Neuron (in vitro differentiated cells): ENCODE data around the gene TUFT1.

Source experiments
- H2AFZ ChIP-seq: one replicate; pipeline ENCODE4 v1.6.1; 2013; ENCODE audit warnings: low read depth, mild to moderate bottlenecking, inconsistent platforms, low read length, moderate library complexity
- H3K27me3 ChIP-seq: one replicate; pipeline ENCODE4 v1.6.1; 2013; ENCODE audit warnings: low read length; ENCODE audit not compliant: insufficient read depth
- H3K36me3 ChIP-seq: one replicate; pipeline ENCODE4 v1.6.1; 2013; ENCODE audit warnings: low read length; ENCODE audit not compliant: insufficient read depth
- H3K4me1 ChIP-seq: one replicate; pipeline ENCODE4 v1.6.1; 2013; ENCODE audit warnings: low read length; ENCODE audit not compliant: insufficient read depth
- H3K4me3 ChIP-seq: 2 replicates; pipeline ENCODE4 v1.5.1; 2013; ENCODE audit warnings: mild to moderate bottlenecking, low read length, moderate library complexity
- H3K9me3 ChIP-seq: one replicate; pipeline ENCODE4 v1.6.1; 2013; ENCODE audit warnings: low read length

Gene TUFT1, protein sequence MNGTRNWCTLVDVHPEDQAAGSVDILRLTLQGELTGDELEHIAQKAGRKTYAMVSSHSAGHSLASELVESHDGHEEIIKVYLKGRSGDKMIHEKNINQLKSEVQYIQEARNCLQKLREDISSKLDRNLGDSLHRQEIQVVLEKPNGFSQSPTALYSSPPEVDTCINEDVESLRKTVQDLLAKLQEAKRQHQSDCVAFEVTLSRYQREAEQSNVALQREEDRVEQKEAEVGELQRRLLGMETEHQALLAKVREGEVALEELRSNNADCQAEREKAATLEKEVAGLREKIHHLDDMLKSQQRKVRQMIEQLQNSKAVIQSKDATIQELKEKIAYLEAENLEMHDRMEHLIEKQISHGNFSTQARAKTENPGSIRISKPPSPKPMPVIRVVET

DNA sequence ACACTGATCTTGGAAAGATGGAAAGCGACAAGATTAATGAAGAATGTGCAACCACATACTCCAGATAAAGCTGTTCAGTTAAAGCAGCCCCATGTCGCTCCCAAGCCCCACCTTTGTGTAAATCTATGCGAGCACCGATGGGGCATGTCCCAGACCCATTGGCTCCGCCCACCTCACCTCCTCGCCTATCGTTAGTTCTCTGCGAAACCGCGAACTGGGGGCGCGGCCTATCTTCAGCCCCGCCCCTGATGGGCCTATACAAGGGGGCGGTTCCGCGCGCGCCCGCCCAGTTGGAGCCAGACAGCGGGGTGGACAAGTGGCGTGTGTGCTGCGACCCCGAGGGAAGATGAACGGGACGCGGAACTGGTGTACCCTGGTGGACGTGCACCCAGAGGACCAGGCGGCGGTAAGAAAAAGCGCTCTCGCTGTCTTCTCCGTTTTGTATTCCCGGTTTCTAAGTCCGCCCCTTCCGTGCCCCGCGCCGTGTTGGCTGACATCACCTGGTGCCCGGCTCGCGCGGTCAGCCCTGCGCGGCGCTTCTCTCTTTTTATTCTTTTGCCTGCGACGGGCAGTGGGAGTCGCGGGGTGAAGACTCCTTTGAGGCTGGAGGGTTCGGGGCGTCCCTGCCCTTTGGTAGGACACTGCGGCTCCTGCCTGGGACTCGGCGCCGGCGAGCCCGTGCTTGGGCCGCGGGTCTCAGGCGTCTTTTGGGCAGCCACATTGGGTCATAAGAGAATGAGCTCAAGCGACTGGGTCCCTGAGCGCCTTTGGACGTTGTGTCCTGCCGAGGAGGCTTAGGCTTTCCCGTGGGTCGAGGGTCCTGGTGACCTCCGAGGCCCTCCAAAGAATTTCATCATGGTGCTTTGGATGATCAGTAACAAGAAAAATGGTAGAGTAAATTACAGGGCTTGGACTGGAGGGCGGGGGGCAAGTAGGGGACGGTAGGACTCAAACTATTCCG is at the start of gene TUFT1:
TUFT1 (plus strand) TSS at position 289 of the 961 bp plus-strand sequence; CDS start at position 347, 58 bp downstream.
- peaks cover 18% of the 10 kb centered on the region for H3K4me1 ChIP-seq
- no peaks in the 10 kb centered on the region for H3K36me3 ChIP-seq
- H3K27me3 ChIP-seq: no peaks in the 10 kb centered on the region
- peak within 1 kb of the TSS; percentile 77 for H2AFZ ChIP-seq
- H3K9me3 ChIP-seq: no peaks in the 10 kb centered on the region
- peak within 1 kb of the TSS; percentile 80 for H3K4me3 ChIP-seq

DNA sequence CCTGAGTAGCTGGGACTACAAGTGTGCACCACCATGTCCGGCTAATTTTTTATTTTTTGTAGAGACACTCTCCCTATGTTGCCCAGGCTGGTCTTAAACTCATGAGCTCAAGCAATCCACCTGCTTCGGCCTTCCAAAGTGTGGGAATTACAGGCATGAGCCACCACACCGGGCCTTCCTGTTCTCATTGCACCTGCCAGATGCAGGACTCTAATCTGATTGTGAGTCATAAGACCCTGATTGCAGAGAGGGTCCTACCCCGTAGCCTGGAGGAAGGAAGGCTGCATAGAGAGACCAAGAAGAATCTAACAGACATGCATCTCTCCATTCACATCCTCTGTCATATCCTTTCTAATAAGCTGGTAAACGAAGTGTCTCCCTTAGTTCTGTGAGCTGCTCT is 48.5 kb upstream of the TUFT1 start:
- Histone ChIP-seq H2AFZ (no peak overlapping the region), H3K4me3 (no peak overlapping the region), H3K27me3 (no peaks in the 10 kb centered on the region), H3K36me3 (no peaks in the 10 kb centered on the region), H3K4me1 (peaks cover 15% of the 10 kb centered on the region), H3K9me3 (no peaks in the 10 kb centered on the region)

DNA sequence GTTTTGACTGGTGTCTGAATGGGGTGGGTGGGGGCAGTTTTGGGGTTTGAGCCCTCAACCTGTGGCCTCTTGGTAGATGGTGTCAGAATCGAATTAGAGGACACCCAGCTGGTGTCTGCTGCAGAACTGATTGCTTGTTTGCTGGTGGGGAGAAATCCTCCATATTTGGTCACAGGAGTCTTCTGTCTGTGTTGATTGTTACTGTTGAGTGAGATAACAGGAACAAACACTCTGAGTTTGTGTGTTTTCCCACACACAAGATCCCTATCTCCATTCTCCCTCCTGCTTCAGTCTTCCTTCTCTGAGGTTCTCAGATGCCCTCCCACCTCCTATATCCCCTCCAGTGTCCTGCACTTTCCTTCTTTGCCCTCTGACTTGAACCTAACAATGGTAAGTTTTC is 48.0 kb upstream of the TUFT1 start:
- Histone ChIP-seq H2AFZ (no peak overlapping the region), H3K4me1 (peaks cover 15% of the 10 kb centered on the region), H3K4me3 (no peak overlapping the region), H3K36me3 (no peaks in the 10 kb centered on the region), H3K27me3 (no peaks in the 10 kb centered on the region), H3K9me3 (no peaks in the 10 kb centered on the region)

DNA sequence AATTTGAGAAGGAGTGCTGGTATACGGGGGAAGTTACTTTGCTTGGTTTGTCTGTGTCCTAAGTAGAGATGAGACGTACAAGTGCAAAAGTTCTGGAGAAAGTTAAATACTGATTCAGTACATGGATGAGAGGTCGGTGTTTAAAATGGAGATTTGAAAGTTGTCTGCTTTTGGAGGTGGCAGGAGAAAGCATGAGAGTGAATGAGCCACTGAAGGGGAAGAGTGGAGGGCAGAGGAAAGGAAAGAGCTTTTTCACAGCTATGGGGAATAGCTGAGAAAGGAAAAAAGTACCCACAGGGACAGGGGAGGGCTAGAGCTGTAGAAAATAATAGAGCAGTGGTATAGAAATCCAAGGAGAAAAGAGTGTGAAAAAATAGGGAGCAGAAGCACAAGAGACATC is 47.1 kb upstream of the TUFT1 start:
- H3K4me1 ChIP-seq: peaks cover 15% of the 10 kb centered on the region
- H3K27me3 ChIP-seq: no peaks in the 10 kb centered on the region
- no peaks in the 10 kb centered on the region for H3K36me3 ChIP-seq
- no peaks in the 10 kb centered on the region for H3K9me3 ChIP-seq
- no peak overlapping the region for H2AFZ ChIP-seq
- H3K4me3 ChIP-seq: no peak overlapping the region

DNA sequence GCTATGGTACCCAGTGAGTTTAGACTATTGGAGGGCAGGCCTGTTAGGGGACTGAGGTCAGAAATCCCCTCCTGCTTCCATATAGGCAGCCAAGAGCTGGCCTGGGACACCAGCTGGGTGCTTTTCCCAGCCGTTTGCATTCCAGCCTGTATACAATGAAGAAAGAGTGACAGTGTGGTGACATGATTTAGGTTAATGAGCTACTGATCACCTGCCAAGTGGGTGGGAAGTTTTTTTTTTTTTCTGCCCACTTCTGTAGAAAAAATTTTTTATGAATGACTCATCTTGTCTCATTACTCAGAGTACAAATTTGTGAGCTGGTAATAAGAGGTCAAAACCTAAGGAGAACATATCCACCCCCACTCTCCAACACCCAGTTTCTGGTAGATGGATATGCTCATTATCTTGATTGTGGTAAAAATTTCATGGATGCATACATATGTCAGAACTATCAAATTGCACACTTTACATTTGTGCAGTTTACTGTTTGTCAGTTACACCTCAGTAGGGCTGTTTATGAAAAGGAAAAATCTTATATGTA is 45.3 kb upstream of the TUFT1 start:
- H3K9me3 ChIP-seq: no peaks in the 10 kb centered on the region
- peak overlapping the region; percentile 44 for H2AFZ ChIP-seq
- no peaks in the 10 kb centered on the region for H3K27me3 ChIP-seq
- peaks cover 15% of the 10 kb centered on the region for H3K4me1 ChIP-seq
- H3K36me3 ChIP-seq: no peaks in the 10 kb centered on the region
- H3K4me3 ChIP-seq: no peak overlapping the region

DNA sequence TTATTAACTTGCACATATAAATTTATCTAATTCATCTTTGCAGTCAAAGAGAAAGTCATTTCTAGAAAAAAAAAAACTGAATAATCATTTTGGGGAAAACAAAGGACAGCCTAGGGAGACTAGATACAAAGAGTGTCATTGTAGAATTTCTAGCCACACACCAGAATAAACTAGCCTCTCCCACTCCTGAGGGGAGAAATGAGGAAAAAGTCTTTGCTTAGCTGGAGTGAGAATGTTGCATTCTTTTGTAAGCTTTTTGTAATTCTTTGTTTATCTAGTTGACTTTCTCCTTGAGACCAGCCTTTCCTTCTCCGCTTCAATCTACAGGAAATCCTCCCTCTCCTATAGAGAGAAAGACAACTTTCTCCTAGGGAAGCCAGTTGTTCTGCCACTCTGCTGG is 44.8 kb upstream of the TUFT1 start:
- Histone ChIP-seq H3K9me3 (no peaks in the 10 kb centered on the region), H3K4me1 (peaks cover 15% of the 10 kb centered on the region), H3K4me3 (no peak overlapping the region), H2AFZ (peak overlapping the region; percentile 44), H3K36me3 (no peaks in the 10 kb centered on the region), H3K27me3 (no peaks in the 10 kb centered on the region)

DNA sequence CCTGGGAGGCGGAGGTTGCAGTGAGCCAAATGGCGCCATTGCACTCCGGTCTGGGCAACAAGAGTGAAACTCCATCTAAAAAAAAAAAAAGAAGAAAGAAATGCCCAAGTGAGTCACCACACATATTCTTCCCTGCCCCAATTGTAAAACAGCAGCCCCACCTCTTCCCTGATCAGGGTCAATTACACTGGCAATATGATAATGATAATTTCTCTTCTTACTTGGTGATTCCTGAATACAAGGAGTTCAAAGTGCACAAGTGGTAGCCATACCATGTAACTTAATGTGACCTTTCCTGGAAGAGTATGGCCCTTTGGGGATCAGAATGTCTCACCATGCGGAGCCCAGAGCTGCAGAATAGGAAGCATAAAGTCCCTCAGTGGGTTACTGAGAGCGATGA is 40.7 kb upstream of the TUFT1 start:
- no peaks in the 10 kb centered on the region for H3K36me3 ChIP-seq
- H3K27me3 ChIP-seq: no peaks in the 10 kb centered on the region
- peaks cover 21% of the 10 kb centered on the region for H3K4me1 ChIP-seq
- H3K4me3 ChIP-seq: no peak overlapping the region
- no peak overlapping the region for H2AFZ ChIP-seq
- H3K9me3 ChIP-seq: no peaks in the 10 kb centered on the region

DNA sequence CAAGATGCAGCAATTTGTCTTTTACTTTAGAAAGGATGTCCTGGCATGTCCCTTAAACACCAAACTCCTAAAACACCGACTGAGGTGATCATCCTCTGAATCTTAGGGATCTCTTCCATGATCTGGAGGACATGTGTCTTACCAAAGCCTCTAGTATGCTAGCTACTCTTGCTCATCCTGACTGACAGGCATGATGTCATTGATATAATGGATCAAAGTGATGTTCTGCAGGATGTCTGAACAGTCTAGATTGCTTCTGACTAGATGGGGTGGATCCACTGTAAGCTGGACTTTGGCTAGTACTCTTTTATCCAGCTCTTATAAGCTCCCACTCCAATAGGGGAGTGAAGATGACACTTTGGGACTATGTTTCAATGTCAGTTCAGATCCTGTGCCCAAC is 40.2 kb upstream of the TUFT1 start:
- no peaks in the 10 kb centered on the region for H3K9me3 ChIP-seq
- no peaks in the 10 kb centered on the region for H3K36me3 ChIP-seq
- no peak overlapping the region for H2AFZ ChIP-seq
- H3K27me3 ChIP-seq: no peaks in the 10 kb centered on the region
- peaks cover 15% of the 10 kb centered on the region for H3K4me1 ChIP-seq
- H3K4me3 ChIP-seq: no peak overlapping the region

DNA sequence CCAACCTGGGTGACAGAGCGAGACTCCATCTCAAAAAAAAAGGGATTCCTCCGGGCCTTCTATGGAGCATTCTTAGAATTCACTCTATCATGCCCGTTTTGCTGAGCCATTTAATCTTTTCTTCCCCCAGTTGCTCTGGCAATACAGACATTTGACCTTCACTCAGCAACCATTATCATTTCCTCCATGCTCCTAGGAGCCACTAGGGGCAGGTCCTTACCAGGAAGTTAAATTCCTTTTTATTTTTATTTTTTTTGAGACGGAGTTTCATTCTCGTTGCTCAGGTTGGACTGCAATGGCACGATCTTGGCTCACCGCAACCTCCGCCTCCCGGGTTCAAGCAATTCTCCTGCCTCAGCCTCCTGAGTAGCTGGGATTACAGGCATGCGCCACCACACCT is 38.6 kb upstream of the TUFT1 start:
- H3K9me3 ChIP-seq: no peaks in the 10 kb centered on the region
- peaks cover 3% of the 10 kb centered on the region for H3K27me3 ChIP-seq
- peaks cover 7% of the 10 kb centered on the region for H3K4me1 ChIP-seq
- H2AFZ ChIP-seq: no peak overlapping the region
- H3K4me3 ChIP-seq: no peak overlapping the region
- H3K36me3 ChIP-seq: no peaks in the 10 kb centered on the region

DNA sequence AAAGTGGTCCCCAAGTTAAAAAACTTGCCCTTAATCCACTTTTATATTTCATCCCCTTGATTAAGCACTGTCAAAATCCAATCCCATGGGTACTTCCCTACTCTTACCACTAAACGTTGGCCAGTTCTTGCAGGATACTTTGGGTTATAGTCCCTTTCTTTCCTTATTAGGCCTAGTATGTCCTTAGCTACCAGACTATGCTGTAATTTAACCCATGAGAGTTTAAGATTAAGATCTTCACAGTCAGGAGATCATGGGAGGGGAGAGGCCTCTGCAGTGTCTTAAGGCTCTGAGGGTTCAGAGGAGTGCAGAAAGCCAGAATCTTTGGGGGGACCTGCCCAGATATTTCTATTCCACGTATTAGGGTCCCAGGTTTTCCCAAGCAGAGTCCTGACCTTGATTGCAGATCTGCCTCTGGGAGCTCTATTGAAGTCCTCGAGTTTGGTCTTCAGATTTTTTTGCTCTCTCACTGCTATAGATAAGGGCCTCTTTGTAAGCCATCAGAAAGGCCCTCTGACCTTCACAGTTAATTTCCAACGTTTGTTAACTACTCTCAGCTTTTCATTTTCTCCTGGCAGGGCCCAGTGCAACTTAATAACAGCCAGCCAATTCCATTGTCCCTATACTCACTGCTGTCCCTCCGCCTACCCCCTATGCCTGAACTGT is 37.9 kb upstream of the TUFT1 start:
- peaks cover 3% of the 10 kb centered on the region for H3K27me3 ChIP-seq
- H3K36me3 ChIP-seq: no peaks in the 10 kb centered on the region
- H3K4me3 ChIP-seq: no peak overlapping the region
- H2AFZ ChIP-seq: no peak overlapping the region
- peaks cover 7% of the 10 kb centered on the region for H3K4me1 ChIP-seq
- no peaks in the 10 kb centered on the region for H3K9me3 ChIP-seq

DNA sequence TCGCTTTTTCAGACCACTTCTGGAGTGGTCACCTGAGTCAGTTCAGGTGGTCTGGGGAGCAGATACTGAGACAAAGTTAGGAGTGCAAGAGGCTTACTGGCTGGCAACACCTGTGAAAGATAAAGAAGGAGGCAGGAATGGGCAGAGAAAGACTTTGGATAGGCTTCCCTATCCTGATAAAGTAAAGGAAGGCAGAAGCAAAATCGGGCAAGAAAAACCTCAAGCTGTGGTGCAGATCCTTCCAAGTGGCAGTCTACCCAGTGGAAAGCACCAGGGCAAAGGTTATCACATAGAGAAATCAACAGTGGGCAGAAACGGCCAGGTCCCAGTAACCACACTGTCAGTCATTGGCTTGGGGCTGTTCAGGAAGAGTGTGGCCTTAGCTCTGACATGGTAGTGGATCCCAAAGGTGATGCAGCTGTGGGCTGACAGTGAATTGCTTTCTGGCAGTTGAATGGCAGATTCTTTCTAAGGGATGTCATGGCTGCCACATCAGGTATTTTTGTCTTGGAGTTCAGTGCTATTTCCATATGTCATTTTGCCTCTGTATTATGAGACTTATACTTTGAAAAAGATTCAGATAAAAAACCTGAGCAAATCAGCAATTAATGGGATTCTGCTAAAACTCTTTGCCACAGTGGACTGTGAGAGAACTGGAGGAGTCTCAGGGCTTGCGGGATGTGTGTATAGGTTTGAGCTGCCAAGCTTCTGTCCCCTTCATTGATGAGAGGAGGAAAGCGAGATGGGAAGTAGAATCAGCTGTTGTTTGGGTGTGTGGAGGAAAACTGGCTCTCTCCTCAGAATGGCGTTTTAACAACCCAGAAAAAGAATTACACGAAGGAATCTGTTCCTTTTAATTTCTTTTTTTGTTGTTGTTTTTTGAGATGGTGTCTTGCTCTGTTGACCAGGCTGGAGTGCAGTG is 37.0 kb upstream of the TUFT1 start:
- Histone ChIP-seq H3K4me1 (peaks cover 7% of the 10 kb centered on the region), H3K27me3 (peaks cover 3% of the 10 kb centered on the region), H3K36me3 (no peaks in the 10 kb centered on the region), H2AFZ (no peak overlapping the region), H3K4me3 (no peak overlapping the region), H3K9me3 (no peaks in the 10 kb centered on the region)

DNA sequence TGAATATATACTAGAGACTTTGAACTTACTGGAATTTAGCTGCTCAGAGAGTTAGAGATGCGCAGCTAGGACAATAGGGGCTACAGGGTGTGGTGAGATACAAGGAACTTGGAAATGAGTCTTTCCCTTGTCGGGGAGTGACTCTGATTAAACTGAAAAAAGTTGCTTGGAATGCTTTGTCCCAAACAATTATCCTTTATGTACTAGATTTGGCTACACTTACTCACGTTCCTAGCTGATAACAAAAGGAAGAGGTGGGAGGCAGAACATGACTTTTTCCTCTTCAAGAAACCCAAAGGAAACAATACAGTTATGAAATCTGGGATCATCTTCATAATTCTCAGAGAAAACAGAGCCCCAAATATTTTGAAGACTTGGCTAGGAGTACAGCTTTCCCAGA is 35.9 kb upstream of the TUFT1 start:
- no peak overlapping the region for H2AFZ ChIP-seq
- no peaks in the 10 kb centered on the region for H3K9me3 ChIP-seq
- H3K36me3 ChIP-seq: no peaks in the 10 kb centered on the region
- H3K4me3 ChIP-seq: no peak overlapping the region
- peaks cover 3% of the 10 kb centered on the region for H3K27me3 ChIP-seq
- peaks cover 7% of the 10 kb centered on the region for H3K4me1 ChIP-seq
